CD8-positive, alpha-beta memory T cell (primary cell): ENCODE results near the gene CALD1. TPM values are rescaled to one million over a fixed set of nuclear protein-coding genes. Genes with fewer than 3 reads are reported as not detected.

ENCODE experiments used
- CTCF ChIA-PET: fragments of 350-600 bp; sonication (Branson Sonifier 250); formaldehyde crosslinking; loops from one replicate; lab custom pipeline; 2021; ENCODE audit warnings: antibody characterized with exemption; lab: Charles Lee
- POLR2A ChIA-PET: fragments of 350-600 bp; sonication (Branson Sonifier 250); formaldehyde crosslinking; loops from one replicate; lab custom pipeline; 2021; ENCODE audit warnings: antibody characterized with exemption; lab: Charles Lee
- DNase-seq, 5 donors: peaks; one replicate each; pipeline versions ENCODE4 v3.0.0 to v3.0.0-alpha.2; 2020 to 2022; ENCODE audit warnings: mixed read lengths in 1 of 5
- H3K27ac ChIP-seq: one replicate; pipeline ENCODE4 v1.7.0; 2013; ENCODE audit warnings: low read depth, mild to moderate bottlenecking, low read length, moderate library complexity
- H3K27me3 ChIP-seq: 2 replicates; pipeline ENCODE4 v1.7.0; 2013; ENCODE audit warnings: low read length, mild to moderate bottlenecking; ENCODE audit not compliant: insufficient read depth, poor library complexity, severe bottlenecking
- H3K36me3 ChIP-seq: 2 replicates; pipeline ENCODE4 v1.7.0; 2013; ENCODE audit warnings: mild to moderate bottlenecking, low read length, moderate library complexity; ENCODE audit not compliant: insufficient read depth
- H3K4me1 ChIP-seq: 2 replicates; pipeline ENCODE4 v1.7.0; 2013; ENCODE audit warnings: mild to moderate bottlenecking, low read length, moderate library complexity; ENCODE audit not compliant: insufficient read depth
- H3K4me3 ChIP-seq: 2 replicates; pipeline ENCODE4 v1.7.0; 2013; ENCODE audit warnings: mild to moderate bottlenecking, low read length
- H3K9me3 ChIP-seq: 2 replicates; pipeline ENCODE4 v1.7.0; 2013; ENCODE audit warnings: mild to moderate bottlenecking, low read length
- H3K27ac Mint-ChIP-seq, 8 donors: one replicate each; pipeline ENCODE4 v1.8.0; 2020 to 2021; ENCODE audit warnings: mixed read lengths in 8 of 8, mild to moderate bottlenecking in 6 of 8, inconsistent platforms in 3 of 8, moderate library complexity in 3 of 8
- H3K27me3 Mint-ChIP-seq, 2 donors: one replicate each; pipeline ENCODE4 v1.8.0; 2020 to 2021; ENCODE audit warnings: mixed read lengths in 2 of 2, mild to moderate bottlenecking in 1 of 2, moderate library complexity in 1 of 2
- H3K36me3 Mint-ChIP-seq, 3 donors: one replicate each; pipeline ENCODE4 v1.8.0; 2020 to 2021; ENCODE audit warnings: mixed read lengths in 3 of 3, inconsistent platforms in 1 of 3, mild to moderate bottlenecking in 1 of 3
- H3K4me1 Mint-ChIP-seq, 3 donors: one replicate each; pipeline ENCODE4 v1.8.0; 2020 to 2021; ENCODE audit warnings: mixed read lengths in 3 of 3, inconsistent platforms in 1 of 3, mild to moderate bottlenecking in 1 of 3
- H3K4me3 Mint-ChIP-seq, 7 donors: one replicate each; pipeline ENCODE4 v1.8.0; 2020 to 2021; ENCODE audit warnings: mixed read lengths in 7 of 7, mild to moderate bottlenecking in 6 of 7, moderate library complexity in 4 of 7, inconsistent platforms in 2 of 7
- H3K9me3 Mint-ChIP-seq, 5 donors: one replicate each; pipeline ENCODE4 v1.8.0; 2020 to 2022; ENCODE audit warnings: mixed read lengths in 5 of 5, mild to moderate bottlenecking in 3 of 5, moderate library complexity in 2 of 5, inconsistent platforms in 1 of 5
- polyA plus RNA-seq: library from polyadenylated mRNA; unstranded; fragments of 300-500 nt; fragmentation: Illumina TruSeq; gene quantifications from one replicate; pipeline ENCODE4 v1.2.3, GENCODE V29; 2021
- total RNA-seq, 2 experiments: library from RNA; stranded (reverse); gene quantifications; one replicate each; pipeline ENCODE4 v1.2.3, GENCODE V29; 2021

Gene CALD1
- total and polyA plus RNA-seq, 3 experiments from 2014 or later: 3.1 to 3.3 TPM; not detected in 1

- Mint-ChIP-seq H3K27ac (no peak overlapping the region), H3K27me3 (peaks cover 3 to 18% of the 10 kb centered on the region in 2 donors), H3K4me1 (no peaks in the 10 kb centered on the region), H3K4me3 (no peak overlapping the region), H3K9me3 (peaks cover 8 to 16% (median 13%) of the 10 kb centered on the region in 5 donors), H3K36me3 (peaks cover 0 to 1% (median 0%) of the 10 kb centered on the region in 3 donors)
- H3K27ac ChIP-seq: no peak overlapping the region
- no peaks in the 10 kb centered on the region for H3K36me3 ChIP-seq
- H3K4me1 ChIP-seq: no peaks in the 10 kb centered on the region
- ChIA-PET CTCF (no interaction called here), POLR2A (no interaction called here)
- H3K9me3 ChIP-seq: no peaks in the 10 kb centered on the region
- H3K4me3 ChIP-seq: no peak overlapping the region
- no peaks in the 10 kb centered on the region for H3K27me3 ChIP-seq
- DNase-seq: no peak
Observed at GRCh38 chr7:134897936-134898335, 118.5 kb downstream of the CALD1 start.

DNA sequence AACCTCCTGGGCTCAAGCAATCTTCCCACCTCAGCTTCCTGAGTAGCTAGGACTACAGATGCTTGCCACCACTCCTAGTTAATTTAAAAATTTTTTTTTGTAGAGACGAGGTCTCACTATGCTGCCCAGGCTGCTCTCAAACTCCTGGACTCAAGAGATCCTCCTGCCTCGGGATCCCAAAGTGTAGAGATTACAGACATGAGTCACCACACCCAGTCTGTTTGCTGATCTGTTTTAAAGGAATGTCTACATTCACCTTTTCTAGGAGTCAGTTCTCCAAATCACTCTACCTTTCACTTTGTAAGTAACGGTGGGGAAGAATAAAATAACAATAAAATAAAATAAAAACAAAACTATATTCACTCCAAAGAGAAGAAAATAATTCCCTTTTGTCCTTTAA lies 120.3 kb downstream of the CALD1 start:
- Mint-ChIP-seq H3K27ac (no peak overlapping the region), H3K9me3 (peaks cover 4 to 16% (median 12%) of the 10 kb centered on the region in 5 donors), H3K4me1 (no peaks in the 10 kb centered on the region), H3K36me3 (peaks cover 0 to 1% (median 0%) of the 10 kb centered on the region in 3 donors), H3K4me3 (peak overlapping the region in 1 of 7 donors; percentile 49), H3K27me3 (peaks cover 3 to 8% of the 10 kb centered on the region in 2 donors)
- H3K27ac ChIP-seq: no peak overlapping the region
- no peak overlapping the region for H3K4me3 ChIP-seq
- H3K9me3 ChIP-seq: no peaks in the 10 kb centered on the region
- POLR2A ChIA-PET: no interaction called here
- no peaks in the 10 kb centered on the region for H3K27me3 ChIP-seq
- no peaks in the 10 kb centered on the region for H3K4me1 ChIP-seq
- DNase-seq: no peak
- H3K36me3 ChIP-seq: no peaks in the 10 kb centered on the region
- CTCF ChIA-PET: no interaction called here

DNA sequence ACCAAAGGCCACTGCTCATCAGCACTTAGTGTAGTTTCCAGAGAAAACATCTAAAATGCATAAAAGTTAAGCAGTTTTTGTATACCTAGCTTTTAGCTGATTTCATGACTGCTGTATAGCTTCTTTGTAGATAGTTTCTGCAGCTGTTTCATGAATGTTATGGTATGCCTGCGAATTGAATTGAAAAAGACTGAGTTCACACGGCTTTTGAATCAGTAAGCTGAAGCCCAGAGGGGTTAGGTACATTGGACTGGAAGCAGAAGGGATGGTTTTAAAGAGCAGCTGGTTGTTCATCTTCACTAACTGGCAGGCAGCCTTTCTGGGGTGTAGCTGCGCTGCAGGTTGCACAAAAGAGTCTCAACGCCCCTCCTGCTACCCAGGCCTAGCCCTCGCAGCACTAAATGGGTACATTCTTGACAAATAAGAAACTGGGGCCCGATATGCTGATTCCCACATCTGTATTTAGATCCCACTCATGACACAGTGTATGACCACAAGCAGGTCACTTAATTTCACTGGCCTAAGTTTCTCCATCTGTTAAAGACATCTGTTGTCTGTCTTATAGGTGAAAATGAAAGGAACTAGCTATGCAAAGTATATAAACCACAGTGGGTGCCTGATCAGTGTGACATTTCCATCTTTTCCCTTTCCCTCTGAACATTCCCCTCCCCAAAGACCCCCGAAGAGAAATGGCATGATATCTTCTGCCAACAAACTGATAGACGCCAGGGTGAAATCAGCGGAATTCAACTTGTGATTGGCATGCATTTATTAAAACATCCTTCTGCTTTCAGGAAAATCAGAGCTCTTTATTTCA lies 120.9 kb downstream of the CALD1 start:
- H3K27ac Mint-ChIP-seq: peak overlapping the region in 1 of 8 donors; percentile 43
- ChIA-PET POLR2A (no interaction called here), CTCF (no interaction called here)
- H3K4me3 ChIP-seq: no peak overlapping the region
- H3K4me1 ChIP-seq: no peaks in the 10 kb centered on the region
- H3K9me3 Mint-ChIP-seq: peaks cover 2 to 16% (median 11%) of the 10 kb centered on the region in 5 donors
- H3K36me3 Mint-ChIP-seq: peaks cover 0 to 1% (median 0%) of the 10 kb centered on the region in 3 donors
- H3K27me3 ChIP-seq: no peaks in the 10 kb centered on the region
- no peak overlapping the region for H3K4me3 Mint-ChIP-seq
- peaks cover 3 to 8% of the 10 kb centered on the region in 2 donors for H3K27me3 Mint-ChIP-seq
- H3K27ac ChIP-seq: no peak overlapping the region
- DNase-seq: no peak
- H3K4me1 Mint-ChIP-seq: no peaks in the 10 kb centered on the region
- H3K36me3 ChIP-seq: no peaks in the 10 kb centered on the region
- H3K9me3 ChIP-seq: no peaks in the 10 kb centered on the region

GRCh38 chr7:134901389-134902020 lies 122.1 kb downstream of the CALD1 start:
- ChIA-PET CTCF (no interaction called here), POLR2A (no interaction called here)
- no peak for DNase-seq

DNA sequence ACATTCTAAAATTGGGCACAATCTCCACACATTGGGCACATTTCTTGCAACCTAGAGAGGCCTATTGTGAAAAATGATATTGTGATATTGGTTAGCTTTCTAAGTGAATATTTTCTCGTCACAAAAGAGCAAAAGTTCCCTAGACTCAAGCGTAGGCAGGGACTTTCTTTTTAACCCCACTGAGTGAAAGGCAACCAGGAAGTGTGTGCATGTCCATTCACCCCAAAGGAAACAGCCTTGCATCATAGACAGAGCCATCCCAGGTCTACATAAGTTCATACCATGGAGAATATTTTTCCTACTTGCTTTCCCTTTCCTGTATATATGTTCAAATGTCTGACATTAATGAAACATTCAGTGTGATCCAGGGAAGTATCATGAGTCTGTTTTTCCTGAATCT lies 122.6 kb downstream of the CALD1 start:
- H3K27ac ChIP-seq: no peak overlapping the region
- no peaks in the 10 kb centered on the region for H3K9me3 ChIP-seq
- no peaks in the 10 kb centered on the region for H3K4me1 ChIP-seq
- H3K4me3 ChIP-seq: no peak overlapping the region
- Mint-ChIP-seq H3K36me3 (peaks cover 0 to 1% (median 0%) of the 10 kb centered on the region in 3 donors), H3K27me3 (peaks cover 3 to 10% of the 10 kb centered on the region in 2 donors), H3K9me3 (peaks cover 0 to 2% (median 1%) of the 10 kb centered on the region in 5 donors), H3K4me1 (no peaks in the 10 kb centered on the region), H3K27ac (peak overlapping the region in 1 of 8 donors; percentile 4), H3K4me3 (no peak overlapping the region)
- DNase-seq: no peak
- no peaks in the 10 kb centered on the region for H3K36me3 ChIP-seq
- POLR2A ChIA-PET: no interaction called here
- no peaks in the 10 kb centered on the region for H3K27me3 ChIP-seq
- CTCF ChIA-PET: no interaction called here

More at GRCh38 chr7:134901389-134902020, 122.1 kb downstream of the CALD1 start:
- peaks cover 0 to 1% (median 0%) of the 10 kb centered on the region in 3 donors for H3K36me3 Mint-ChIP-seq
- Histone ChIP-seq H3K4me1 (no peaks in the 10 kb centered on the region), H3K27ac (no peak overlapping the region), H3K27me3 (no peaks in the 10 kb centered on the region), H3K4me3 (no peak overlapping the region), H3K36me3 (no peaks in the 10 kb centered on the region), H3K9me3 (no peaks in the 10 kb centered on the region)
- H3K4me3 Mint-ChIP-seq: no peak overlapping the region
- peaks cover 0 to 6% (median 3%) of the 10 kb centered on the region in 5 donors for H3K9me3 Mint-ChIP-seq
- peaks cover 3 to 8% of the 10 kb centered on the region in 2 donors for H3K27me3 Mint-ChIP-seq
- H3K27ac Mint-ChIP-seq: no peak overlapping the region
- no peaks in the 10 kb centered on the region for H3K4me1 Mint-ChIP-seq

DNA sequence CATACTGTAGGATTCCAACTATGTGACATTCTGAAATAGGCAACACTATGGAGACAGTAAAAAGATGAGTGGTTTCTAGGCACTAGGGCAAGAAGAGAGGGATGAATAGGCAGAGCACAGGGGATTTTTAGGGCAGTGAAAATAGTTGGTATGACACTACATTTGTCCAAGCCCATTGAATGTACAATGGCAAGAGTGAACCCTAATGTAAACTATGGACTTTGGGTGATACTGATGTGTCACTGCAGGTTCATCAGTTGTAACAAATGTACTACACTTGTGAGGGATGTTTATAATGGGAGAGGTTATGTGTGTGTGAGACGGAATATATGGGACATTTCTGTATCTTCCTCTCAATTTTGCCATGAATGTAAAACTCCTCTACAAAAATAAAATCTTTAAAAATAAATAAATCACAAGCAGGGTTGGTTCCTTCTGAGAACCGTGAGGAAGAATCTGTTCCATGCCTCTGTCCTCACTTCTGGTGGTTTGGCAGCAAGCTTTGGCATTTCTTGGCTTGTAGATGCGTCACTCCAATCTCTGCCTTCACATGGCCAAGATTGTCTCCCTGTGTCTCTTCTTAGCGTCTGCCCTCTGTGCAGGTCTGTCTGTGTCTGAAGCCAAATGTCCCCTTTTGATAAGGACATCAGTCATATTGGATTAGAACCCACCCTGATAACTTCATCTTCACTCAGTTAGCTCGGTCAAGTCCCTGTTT lies 123.8 kb downstream of the CALD1 start:
- no peak for DNase-seq
- H3K4me1 ChIP-seq: no peaks in the 10 kb centered on the region
- no peaks in the 10 kb centered on the region for H3K9me3 ChIP-seq
- H3K36me3 Mint-ChIP-seq: no peaks in the 10 kb centered on the region
- no peaks in the 10 kb centered on the region for H3K27me3 ChIP-seq
- no peaks in the 10 kb centered on the region for H3K9me3 Mint-ChIP-seq
- no peak overlapping the region for H3K4me3 ChIP-seq
- no peak overlapping the region for H3K27ac Mint-ChIP-seq
- ChIA-PET CTCF (no interaction called here), POLR2A (no interaction called here)
- H3K36me3 ChIP-seq: no peaks in the 10 kb centered on the region
- no peak overlapping the region for H3K4me3 Mint-ChIP-seq
- H3K27ac ChIP-seq: no peak overlapping the region
- H3K4me1 Mint-ChIP-seq: no peaks in the 10 kb centered on the region
- H3K27me3 Mint-ChIP-seq: peaks cover 3 to 11% of the 10 kb centered on the region in 2 donors

DNA sequence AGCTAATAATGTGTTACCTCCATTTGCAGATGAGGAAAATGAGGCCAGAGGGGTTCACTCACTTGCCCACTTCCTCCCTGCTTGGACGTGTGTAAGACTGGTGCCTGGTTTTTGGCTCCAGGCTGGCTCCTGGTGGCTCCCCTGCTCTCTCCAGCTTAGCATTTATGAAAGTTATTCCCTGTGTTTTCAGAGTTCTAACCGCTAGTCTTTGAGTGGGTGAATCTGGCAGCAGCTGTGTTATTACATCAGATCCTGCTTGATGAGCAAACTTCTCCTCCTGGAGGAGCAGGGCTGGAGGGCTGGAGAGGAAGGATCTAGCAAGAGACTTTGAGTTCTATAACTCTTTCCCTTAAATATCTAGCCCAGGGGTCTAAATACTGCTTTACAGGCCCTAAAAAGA lies 125.9 kb downstream of the CALD1 start:
- POLR2A ChIA-PET: no interaction called here
- Mint-ChIP-seq H3K4me1 (no peaks in the 10 kb centered on the region), H3K9me3 (no peaks in the 10 kb centered on the region), H3K27me3 (peaks cover 3 to 11% of the 10 kb centered on the region in 2 donors), H3K36me3 (no peaks in the 10 kb centered on the region), H3K4me3 (peak overlapping the region in 1 of 7 donors; percentile 2), H3K27ac (no peak overlapping the region)
- CTCF ChIA-PET: no interaction called here
- Histone ChIP-seq H3K4me1 (no peaks in the 10 kb centered on the region), H3K4me3 (no peak overlapping the region), H3K27me3 (no peaks in the 10 kb centered on the region), H3K36me3 (no peaks in the 10 kb centered on the region), H3K9me3 (no peaks in the 10 kb centered on the region), H3K27ac (no peak overlapping the region)
- DNase-seq: no peak

GRCh38 chr7:134907000-134907399 lies 127.6 kb downstream of the CALD1 start:
- no peak overlapping the region for H3K4me3 Mint-ChIP-seq
- no peak overlapping the region for H3K27ac Mint-ChIP-seq

More at GRCh38 chr7:134907000-134907399, 127.6 kb downstream of the CALD1 start:
- DNase-seq: no peak
- CTCF ChIA-PET: no interaction called here
- Histone ChIP-seq H3K27me3 (no peaks in the 10 kb centered on the region), H3K36me3 (no peaks in the 10 kb centered on the region), H3K9me3 (no peaks in the 10 kb centered on the region), H3K4me3 (no peak overlapping the region), H3K4me1 (no peaks in the 10 kb centered on the region), H3K27ac (no peak overlapping the region)
- no peaks in the 10 kb centered on the region for H3K4me1 Mint-ChIP-seq
- H3K36me3 Mint-ChIP-seq: no peaks in the 10 kb centered on the region
- POLR2A ChIA-PET: no interaction called here
- no peaks in the 10 kb centered on the region for H3K9me3 Mint-ChIP-seq
- H3K27me3 Mint-ChIP-seq: peaks cover 0 to 6% of the 10 kb centered on the region in 2 donors
